ENCODE results near the gene SHB.

The SHB gene

DNA sequence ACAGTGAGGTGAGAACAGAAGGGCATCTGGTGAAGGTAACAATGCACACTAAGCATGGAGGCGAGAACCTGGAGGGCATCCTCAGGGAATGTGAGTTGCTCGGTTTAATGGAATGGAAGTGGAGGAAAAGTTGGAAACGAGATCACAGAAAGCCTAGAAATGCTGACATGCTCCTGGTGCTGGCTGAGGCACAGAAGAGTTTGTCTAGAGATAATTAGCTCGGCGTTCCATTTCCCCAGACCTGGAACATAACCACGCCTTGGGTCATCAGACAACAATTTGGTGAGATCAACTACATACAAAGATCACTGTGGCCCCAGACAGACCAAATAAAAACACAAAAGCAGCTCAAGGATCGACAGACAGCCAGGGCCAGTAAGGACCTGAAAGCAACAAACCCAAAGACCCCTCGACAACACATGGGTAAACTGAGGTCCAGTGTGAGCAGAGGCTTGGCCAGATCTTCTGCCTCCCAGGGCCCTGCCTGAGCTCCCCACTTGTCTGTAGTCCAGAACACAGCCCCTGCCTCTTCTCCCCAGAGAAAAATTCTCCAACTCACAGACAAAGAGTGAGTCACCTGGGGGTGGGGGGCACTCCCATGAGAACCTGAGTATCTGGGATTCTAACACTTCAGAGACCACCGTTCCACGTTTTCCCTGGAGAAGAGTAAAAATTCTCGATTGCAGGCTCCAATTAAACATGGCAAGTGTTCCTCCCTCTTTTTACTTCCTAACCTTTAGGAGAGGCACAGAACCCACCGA is 52.5 kb downstream of the SHB start:
- Histone ChIP-seq H3K4me3 (ENCODE audit: insufficient read depth, low read length, poor library complexity, severe bottlenecking) (no peak overlapping the region), H3F3A (ENCODE audit: insufficient read depth) (no peaks in the 10 kb centered on the region), H4K20me1 (ENCODE audit: low read depth, low read length) (no peaks in the 10 kb centered on the region), H2AFZ (ENCODE audit: low read depth, low read length, severe bottlenecking) (no peak overlapping the region), H3K79me2 (ENCODE audit: insufficient read depth, low read length) (no peaks in the 10 kb centered on the region), H3K4me2 (ENCODE audit: low read depth, low read length, poor library complexity, severe bottlenecking) (no peak overlapping the region), H3K9me3 (ENCODE audit: insufficient read depth, low read length) (no peaks in the 10 kb centered on the region), H3K36me3 (ENCODE audit: low read length) (no peaks in the 10 kb centered on the region), H3K9ac (ENCODE audit: low read length) (no peak overlapping the region), H3K9me2 (replicated peaks; ENCODE audit: insufficient read depth, low read length) (no peaks in the 10 kb centered on the region), H3K27ac (ENCODE audit: low read depth, low read length) (no peak overlapping the region), H3K27me3 (ENCODE audit: low read length) (no peaks in the 10 kb centered on the region)
- TF ChIP-seq EZH2phosphoT487 (conservative IDR thresholded peaks at IDR 0.05; ENCODE audit: low read length): no peak
- TF ChIP-seq, protein P1, sequence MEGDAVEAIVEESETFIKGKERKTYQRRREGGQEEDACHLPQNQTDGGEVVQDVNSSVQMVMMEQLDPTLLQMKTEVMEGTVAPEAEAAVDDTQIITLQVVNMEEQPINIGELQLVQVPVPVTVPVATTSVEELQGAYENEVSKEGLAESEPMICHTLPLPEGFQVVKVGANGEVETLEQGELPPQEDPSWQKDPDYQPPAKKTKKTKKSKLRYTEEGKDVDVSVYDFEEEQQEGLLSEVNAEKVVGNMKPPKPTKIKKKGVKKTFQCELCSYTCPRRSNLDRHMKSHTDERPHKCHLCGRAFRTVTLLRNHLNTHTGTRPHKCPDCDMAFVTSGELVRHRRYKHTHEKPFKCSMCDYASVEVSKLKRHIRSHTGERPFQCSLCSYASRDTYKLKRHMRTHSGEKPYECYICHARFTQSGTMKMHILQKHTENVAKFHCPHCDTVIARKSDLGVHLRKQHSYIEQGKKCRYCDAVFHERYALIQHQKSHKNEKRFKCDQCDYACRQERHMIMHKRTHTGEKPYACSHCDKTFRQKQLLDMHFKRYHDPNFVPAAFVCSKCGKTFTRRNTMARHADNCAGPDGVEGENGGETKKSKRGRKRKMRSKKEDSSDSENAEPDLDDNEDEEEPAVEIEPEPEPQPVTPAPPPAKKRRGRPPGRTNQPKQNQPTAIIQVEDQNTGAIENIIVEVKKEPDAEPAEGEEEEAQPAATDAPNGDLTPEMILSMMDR (IDR thresholded peaks at IDR 0.05; ENCODE audit: insufficient read depth, low read length, poor library complexity, severe bottlenecking): no peak

DNA sequence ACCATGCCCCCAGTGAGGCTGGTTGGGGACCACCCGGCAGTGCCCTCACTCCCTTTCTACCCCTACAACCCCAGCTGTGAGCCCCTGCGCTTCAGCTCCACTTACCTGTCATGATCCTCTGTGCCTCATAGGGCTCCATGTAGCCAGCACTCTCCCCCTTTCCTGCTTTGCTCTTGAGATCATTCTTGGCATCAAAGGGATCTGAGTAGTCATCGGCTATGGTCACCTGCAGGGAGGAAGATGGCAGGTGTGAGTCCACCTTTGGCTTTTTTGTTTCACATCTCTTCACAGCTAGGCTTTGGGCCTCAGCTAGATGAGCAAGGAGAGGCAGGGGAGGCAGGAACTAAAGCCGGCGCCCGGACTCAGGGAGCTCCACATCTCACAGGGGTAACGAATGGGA is 53.1 kb downstream of the SHB start:
- H3K36me3 ChIP-seq (ENCODE audit: low read length): no peaks in the 10 kb centered on the region
- H3F3A ChIP-seq (ENCODE audit: insufficient read depth): no peaks in the 10 kb centered on the region
- H3K79me2 ChIP-seq (ENCODE audit: insufficient read depth, low read length): no peaks in the 10 kb centered on the region
- no peaks in the 10 kb centered on the region for H3K27me3 ChIP-seq (ENCODE audit: low read length)
- no peaks in the 10 kb centered on the region for H4K20me1 ChIP-seq (ENCODE audit: low read depth, low read length)
- TF ChIP-seq EZH2phosphoT487 (conservative IDR thresholded peaks at IDR 0.05; ENCODE audit: low read length): no peak
- TF ChIP-seq, protein P1 (IDR thresholded peaks at IDR 0.05; ENCODE audit: insufficient read depth, low read length, poor library complexity, severe bottlenecking): no peak
- no peak overlapping the region for H3K9ac ChIP-seq (ENCODE audit: low read length)
- no peak overlapping the region for H3K4me2 ChIP-seq (ENCODE audit: low read depth, low read length, poor library complexity, severe bottlenecking)
- H3K4me3 ChIP-seq (ENCODE audit: insufficient read depth, low read length, poor library complexity, severe bottlenecking): no peak overlapping the region
- no peak overlapping the region for H2AFZ ChIP-seq (ENCODE audit: low read depth, low read length, severe bottlenecking)
- H3K9me2 ChIP-seq (replicated peaks; ENCODE audit: insufficient read depth, low read length): no peaks in the 10 kb centered on the region
- H3K9me3 ChIP-seq (ENCODE audit: insufficient read depth, low read length): no peaks in the 10 kb centered on the region
- no peak overlapping the region for H3K27ac ChIP-seq (ENCODE audit: low read depth, low read length)

DNA sequence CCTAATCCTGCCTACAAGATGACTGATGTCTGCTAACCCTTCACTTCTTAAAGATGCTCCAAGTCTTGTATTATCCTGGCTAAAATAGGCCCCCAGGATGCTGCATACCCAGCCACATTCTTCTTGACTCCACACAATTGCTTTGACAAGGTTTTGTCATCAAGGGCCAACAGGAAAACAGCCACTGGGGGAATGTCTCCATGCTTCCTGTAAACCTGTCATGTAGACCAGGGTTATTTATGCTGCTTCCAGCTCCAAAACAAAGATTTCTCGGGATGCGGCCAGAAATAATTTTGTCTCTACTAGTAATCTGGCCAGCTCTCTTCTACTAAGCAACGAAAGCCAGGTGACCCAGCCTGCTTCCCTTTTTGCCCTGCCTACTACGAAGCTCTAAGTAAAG is 53.8 kb downstream of the SHB start:
- Histone ChIP-seq H3F3A (ENCODE audit: insufficient read depth) (no peaks in the 10 kb centered on the region), H3K9ac (ENCODE audit: low read length) (no peak overlapping the region), H3K9me3 (ENCODE audit: insufficient read depth, low read length) (no peaks in the 10 kb centered on the region), H2AFZ (ENCODE audit: low read depth, low read length, severe bottlenecking) (no peak overlapping the region), H3K9me2 (replicated peaks; ENCODE audit: insufficient read depth, low read length) (no peaks in the 10 kb centered on the region), H3K27ac (ENCODE audit: low read depth, low read length) (no peak overlapping the region), H4K20me1 (ENCODE audit: low read depth, low read length) (no peaks in the 10 kb centered on the region), H3K4me3 (ENCODE audit: insufficient read depth, low read length, poor library complexity, severe bottlenecking) (no peak overlapping the region), H3K36me3 (ENCODE audit: low read length) (no peaks in the 10 kb centered on the region), H3K4me2 (ENCODE audit: low read depth, low read length, poor library complexity, severe bottlenecking) (no peak overlapping the region), H3K79me2 (ENCODE audit: insufficient read depth, low read length) (no peaks in the 10 kb centered on the region), H3K27me3 (ENCODE audit: low read length) (no peaks in the 10 kb centered on the region)
- TF ChIP-seq, protein P1 (IDR thresholded peaks at IDR 0.05; ENCODE audit: insufficient read depth, low read length, poor library complexity, severe bottlenecking): no peak
- TF ChIP-seq EZH2phosphoT487 (conservative IDR thresholded peaks at IDR 0.05; ENCODE audit: low read length): no peak
